HG02763 (cell line): Measurements from ENCODE around the gene COG5.

ENCODE experiments used
- ATAC-seq: cut with Tn5 transposase; IDR thresholded peaks from one replicate; pipeline ENCODE4 v1.9.1; 2021; ENCODE audit warnings: mild to moderate bottlenecking, moderate library complexity; ENCODE audit not compliant: unreplicated experiment

The COG5 gene

DNA sequence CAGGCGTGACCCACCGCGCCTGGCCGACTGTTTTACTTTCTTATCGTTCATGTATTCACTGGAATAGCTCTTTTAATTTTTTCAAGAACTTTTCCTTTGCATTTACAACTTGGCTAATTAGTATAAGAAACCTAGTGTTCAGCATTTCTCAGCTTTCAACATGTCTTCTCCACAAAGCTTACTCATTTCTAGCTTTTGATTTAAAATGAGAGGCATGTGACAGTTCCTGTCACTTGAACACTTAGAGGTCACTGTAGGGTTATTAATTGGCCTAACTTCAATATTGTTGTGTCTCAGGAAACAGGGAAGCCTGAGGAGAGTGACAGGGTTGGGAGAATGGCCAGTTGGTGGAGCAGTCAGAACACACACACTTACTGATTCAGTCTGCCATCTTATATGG is 218.9 kb downstream of the COG5 start:
- no peak for ATAC-seq

DNA sequence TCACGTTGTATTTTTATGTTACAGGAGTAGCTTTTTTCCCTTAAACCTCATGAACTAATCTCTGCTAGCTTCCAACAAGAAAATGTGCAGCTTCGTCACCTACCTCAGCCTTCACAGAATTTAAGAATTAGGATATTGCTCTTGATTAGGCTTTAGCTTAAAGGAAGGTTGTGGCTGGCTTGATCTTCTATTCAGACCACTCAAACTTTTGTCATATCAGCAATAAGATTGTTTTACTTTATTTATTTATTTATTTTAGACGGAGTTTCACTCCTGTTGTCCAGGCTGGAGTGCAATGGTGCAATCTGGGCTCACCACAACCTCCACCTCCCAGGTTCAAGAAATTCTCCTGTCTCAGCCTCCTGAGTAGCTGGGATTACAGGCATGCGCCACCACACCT is 219.4 kb downstream of the COG5 start:
- no peak for ATAC-seq

DNA sequence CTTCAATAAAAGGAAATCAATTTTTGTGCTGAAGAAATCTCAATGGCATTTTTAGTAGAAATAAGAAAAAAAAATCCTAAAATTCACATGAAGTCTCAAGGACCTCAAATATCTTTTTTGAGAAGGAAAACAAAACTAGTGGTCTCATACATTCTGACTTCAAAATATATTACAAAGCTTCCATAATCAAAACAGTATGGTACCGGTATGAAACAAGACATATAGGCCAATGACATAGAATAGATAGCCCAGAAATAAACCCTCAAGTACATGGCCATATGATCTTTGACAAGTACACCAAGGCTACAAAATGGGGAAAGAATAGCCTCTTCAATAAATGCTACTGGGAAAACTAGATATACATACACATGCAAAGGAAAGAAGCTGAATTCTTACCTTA is 225.6 kb downstream of the COG5 start:
- ATAC-seq: no peak

DNA sequence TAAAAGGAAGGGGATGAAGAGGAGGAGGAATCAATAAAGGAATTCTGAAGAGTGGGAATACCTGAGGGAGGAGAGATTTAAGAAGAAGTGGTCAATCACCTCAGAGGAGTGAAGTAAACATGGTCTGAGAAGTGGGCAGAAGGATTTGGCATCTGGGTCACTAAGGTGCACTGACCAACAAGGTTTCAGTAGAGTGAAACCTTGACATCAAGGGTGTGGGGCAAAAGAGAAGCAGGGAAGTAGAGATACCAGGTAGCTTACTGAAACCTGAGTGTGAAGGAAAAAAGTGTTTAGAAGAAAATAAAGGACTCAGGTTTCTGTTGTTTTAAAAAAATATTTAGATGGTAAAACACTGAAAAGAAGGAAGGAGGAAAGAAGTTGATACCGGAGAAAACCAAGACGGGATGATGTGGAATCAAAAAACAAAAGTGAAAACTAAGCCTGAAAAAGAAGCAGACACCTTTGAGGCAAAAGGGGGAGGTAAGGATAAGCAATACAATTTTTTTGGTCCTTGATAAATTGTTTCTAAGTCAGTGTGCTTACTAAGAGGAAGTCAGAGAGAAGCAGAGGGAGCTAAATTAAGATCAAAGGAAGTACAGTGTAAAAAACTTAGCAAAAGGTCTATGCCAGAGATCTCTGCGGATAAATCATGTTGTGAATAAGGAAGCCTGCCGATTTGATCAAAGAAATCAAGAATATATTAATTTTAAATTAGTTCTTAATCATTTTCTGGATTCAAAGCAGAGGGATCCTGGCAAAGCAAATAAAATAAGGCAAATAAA is 231.0 kb downstream of the COG5 start:
- ATAC-seq: no peak

DNA sequence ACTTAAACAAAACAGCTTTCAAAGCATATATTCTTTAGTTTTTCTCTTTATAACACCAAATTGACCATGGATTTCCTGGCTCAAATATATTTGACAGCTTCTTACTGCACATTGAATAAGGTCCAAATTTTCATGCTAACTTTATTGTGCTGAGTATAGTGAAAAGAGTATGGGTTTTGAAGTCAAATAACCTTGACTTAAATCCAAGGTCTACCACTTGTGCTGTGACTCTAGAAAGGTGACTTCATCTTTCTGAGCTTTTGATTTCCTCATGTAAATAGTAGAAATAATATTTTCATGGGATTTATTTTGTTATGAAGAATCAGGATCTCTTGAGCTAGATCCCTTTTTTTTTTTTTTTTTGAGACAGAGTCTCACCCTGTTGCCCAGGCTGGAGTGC is 233.2 kb downstream of the COG5 start:
- no peak for ATAC-seq

DNA sequence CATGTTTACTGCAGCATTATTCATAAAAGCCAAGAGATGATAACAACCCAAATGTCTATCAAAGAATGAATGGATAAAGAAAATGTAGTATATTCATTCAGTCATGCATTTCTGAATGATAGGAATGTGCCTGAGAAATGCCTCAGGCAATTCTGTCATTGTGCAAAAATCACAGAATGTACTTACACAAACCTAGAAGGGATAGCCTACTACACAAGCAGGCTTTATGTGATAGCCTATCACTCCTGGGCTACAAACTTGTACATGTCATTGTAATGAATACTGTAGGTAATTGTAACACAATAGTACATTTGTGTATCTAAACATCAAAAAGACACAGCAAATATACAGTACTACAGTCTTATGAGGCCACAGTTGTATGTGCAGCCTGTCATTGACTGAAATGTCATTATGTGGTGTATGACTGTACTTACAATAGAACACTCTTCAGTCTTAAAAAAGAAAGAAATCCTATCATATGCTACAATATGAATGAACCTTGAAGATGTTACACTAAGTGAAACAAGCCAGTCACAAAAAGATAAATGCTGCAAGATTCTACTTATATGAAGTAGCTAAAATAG is 235.6 kb downstream of the COG5 start:
- ATAC-seq: no peak

DNA sequence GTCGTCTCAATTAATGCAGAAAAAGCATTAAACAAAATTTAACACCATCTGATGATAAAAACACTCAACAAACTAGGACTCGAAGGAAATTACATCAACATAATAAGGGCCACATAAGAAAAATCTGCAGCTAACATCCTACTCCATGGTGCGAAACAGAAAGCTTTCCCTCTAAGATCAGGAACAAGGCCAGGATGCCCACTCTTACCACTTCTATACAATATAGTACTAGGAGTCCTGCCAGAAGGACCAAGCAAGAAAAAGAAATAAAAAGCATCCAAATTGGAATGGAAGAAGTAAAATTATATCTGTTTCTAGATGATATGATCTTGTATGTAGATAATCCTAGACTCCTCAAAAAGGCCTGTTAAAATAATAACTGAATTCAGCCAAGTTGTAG is 237.7 kb downstream of the COG5 start:
- no peak for ATAC-seq

DNA sequence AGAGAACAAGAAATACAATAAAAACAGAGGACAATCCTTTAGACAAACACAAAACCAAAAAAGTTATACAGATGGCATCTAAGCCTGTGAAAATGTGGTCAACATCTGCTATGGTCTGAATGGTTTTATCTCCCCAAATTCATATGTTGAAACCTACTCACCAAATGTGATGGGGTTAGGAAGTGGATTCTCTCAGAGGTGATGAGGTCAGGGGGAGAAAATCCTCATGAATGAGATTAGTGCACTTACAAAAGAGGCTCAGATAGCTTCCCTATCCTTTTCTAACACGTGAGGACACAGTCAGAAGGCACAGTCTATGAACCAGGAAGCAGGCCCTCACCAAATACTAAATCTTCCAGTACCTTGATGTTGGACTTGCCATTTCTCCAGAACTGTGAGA is 241.7 kb downstream of the COG5 start:
- ATAC-seq: no peak

DNA sequence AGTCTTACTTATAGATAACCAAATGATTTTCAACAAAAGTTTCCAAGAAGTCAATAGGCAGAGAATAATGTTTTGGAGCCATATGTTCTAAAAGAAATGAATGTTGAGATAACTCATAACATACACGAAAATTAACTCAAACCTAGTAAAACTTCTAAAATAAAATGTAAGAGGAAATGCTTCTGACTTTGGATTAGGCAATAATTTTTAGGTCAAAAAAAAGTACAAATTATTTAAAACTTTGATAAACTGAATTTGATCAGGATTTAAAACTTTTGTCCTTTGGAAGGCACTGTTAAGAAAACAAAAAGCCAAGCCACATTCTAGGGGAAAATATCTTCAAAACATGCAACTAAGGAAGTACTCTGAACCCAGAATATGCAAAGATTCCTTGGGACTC is 242.1 kb downstream of the COG5 start:
- ATAC-seq: no peak

DNA sequence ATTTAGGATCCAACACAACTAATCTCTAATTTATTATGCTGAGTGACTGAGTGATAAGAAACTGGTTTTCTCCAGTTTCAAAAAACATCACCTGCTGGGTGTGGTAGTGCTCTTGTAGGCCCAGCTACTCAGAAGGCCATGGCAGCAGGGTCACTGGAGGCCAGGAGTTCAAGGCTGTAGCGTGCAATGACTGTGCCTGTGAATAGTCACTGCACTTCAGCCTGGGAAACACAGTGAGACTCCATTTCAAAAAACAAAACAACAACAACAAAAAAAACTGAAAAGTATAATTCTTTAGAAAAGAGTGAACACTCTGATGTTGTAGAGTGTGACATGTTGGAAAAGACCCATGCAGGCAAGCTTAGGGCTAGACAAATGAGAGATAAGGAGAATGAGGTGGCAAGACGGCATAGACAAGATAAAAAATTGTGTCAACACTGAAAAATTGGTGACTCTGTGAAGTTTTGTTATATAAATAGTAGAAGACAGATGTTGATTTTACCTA is 243.9 kb downstream of the COG5 start:
- ATAC-seq: no peak

DNA sequence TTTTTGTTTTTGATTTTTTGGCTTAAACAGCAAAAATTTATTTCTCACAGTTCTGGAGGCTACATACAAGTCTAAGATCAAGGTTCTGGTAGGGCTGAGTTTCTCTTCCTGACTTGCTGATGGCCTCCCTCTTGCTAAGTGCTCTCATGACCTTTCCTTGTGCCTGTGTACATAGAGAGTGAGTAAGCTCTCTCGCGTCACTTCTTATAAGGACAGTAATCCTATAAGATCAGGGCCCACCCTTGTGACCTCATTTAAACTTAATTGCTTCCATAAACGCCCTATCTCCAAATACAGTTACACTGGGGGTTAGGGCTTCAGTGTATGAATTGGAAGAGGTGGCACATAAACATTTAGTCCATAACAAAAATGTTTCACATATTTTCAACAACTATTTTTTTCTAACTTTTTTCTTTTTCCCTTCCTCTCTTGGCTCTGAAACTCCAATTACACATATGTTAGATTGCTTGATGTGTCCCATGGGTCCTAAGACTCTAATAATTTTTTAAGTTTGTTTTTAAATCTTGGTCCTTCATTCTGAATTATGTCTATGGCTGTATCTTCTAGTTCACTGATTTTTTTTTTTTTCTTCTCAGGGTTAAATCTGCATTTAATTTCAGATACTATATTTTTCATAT is 245.1 kb downstream of the COG5 start:
- no peak for ATAC-seq

DNA sequence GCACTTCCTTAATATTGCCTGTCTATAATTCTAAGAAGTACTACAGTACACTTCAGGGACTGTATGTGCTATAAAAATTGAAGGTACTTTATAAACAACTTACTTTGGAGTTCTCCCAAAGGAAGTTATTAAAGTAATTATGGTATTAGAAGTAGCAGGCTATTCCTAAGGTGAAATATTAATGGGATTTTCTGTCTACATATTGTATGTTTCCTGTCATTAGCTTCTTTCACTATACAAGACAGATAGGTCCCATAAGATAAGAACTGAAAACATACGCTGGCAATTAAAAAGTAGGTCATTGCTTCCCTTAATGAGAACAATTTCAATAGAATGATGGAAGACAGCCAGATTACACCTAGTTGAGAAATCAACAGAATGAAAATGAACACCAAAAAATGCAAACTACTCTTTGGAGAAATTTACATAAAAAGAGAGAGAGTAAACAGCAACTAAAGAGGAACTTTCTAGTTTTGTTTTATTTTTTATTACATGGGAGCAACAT is 248.0 kb downstream of the COG5 start:
- no peak for ATAC-seq

DNA sequence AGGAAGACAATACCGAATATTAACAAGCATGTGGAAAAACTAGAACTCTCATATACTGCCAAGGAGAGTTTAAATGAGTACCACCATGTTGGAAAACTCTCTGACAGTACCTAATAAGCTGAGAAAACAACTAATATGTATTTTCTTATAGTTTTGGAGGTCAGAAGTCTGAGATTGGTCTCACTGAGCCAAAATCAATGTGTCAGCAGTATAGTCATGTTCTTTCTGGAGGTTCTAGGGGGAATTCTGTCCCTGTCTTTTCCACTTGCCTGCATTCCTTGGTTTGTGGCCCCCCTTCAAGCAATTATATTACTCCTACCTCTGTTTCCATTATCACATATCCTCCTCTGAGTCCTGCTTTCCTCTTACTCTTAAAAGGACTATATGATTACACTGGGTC is 250.4 kb downstream of the COG5 start:
- ATAC-seq: no peak

DNA sequence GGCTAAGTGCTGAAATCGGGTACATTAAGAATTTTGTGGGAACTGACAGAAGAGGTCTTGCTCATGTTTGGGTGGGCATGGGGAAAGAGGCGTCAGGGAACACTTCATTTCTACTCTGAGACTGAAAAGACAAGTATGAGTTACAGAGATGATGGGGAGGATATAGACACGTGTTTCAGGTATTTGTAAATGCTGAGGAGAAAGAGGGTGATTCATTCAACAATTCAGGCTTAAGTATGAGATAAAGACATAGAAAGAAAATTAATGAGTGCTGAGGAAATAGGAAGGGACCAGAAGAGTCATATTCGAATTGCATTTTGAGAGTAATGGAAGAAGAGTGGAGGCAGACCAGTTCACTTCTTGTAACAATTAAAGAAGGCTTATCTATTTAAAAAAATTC is 251.3 kb downstream of the COG5 start:
- no peak for ATAC-seq

DNA sequence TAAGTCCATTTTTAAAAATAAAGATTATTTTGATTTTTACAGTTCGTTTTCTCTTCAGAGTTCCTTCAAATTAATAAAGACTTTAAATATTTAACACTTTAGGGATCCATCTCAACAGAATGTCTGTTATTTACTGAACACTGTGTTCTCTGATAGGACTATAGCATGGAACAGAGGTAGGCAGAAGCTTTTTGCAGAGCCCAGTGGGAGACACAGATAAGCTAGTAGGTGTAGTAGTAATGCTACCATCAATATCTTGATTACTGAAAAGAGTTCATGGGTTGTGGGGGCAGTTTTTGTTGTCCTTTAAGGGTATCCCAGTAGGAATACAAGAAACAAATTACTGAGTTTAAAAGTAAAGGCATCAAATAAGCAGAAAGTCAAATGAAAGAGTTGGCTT is 254.4 kb downstream of the COG5 start:
- no peak for ATAC-seq

DNA sequence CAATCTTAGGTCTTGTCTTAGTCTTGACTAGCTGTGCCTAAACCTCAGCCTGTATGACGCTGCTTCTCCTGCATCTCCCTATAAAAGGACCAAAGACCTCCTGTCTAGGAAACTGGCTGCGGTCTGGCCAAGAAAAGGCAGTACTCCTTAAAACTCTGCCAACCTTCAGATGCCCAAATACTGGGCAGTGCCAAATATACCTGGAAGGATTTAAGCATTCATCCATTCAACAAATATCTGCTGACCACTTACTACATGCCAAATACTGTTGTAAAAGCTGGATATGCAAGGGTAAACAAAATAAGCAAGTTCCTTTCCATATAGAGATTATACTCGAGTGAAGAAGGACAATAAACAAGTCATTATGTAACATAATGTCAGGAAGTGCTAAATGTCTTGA is 259.1 kb downstream of the COG5 start:
- ATAC-seq: no peak

DNA sequence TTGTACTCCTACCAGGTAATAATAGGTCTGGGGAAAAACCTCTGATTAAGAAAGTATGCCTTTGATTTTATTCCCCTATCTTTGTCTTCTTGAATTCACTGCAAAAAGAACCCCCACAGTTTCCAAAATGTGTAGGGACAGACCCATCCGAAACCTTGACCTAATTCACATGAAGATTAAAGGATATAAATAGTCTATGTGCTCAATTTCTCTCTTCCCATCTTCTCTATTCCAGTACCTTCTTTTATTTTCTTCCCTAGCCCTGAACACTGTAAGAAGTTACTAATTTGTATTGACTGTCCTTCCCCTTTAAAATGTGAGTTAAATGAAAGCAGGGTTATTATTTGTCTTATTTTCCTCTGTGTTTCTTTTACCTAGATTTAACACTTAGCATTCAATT is 259.7 kb downstream of the COG5 start:
- ATAC-seq: no peak

DNA sequence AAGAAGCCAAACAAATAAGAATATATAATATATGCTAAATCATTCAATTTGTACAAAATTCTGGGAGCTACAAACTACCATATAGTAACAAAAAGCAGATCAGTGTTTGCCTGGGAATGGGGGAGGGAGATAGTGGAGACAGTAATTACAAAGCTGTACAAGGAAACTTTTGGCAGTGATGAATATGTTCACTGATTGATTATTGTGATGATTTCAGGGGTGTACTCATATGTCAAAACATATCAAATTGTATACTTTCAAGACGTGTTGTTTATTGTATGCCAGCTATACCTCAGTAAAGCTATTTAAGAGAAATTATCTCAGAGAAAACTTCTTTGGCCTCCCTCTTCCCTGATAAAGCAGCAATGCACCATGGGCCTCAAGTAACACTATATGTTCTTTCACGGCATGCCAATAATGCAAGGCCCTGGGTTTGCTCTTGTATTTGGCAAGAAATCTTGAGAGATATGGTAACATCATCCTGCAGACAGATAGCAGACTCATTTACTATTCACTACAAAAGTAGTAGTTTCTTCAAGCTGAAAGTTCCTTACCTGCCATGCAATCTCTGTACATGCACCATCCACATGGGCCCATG is 261.4 kb downstream of the COG5 start:
- ATAC-seq: no peak

DNA sequence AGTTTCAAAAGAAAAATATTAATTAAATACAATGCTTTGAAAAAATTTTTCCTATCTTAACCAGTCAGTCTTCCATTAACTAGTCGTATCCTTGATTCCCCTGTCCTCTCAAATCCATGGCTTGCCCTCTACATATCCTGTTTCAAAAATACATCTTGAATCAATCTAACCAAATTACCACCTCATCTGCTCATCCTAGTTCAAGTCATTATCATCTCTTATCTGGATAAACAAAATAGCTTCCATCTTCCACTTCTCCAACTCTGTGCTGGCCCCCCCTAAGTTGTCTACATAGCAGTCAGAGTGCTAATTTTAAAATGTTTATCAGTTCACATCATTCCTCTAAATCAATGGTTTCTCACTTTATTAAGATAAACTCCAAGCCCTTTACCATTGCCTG is 269.5 kb downstream of the COG5 start:
- ATAC-seq: no peak

DNA sequence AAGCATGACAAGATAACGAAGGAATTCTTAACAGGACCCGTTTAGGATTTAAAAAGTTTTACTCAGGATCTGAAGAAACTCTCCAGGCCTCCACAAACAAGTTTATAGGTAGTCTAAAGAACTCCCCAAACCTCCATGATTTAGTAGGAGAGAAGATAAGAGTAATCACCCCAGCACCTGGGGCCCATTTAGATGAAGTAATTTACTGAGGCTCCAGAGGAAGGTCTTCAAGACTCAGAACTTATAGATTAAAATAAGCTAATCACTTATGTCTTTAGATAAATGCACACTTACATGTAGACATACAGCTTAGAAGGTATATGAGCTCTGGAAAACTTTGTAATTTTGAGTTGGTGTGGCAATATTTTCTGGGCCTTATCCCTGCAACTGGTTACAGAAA is 271.1 kb downstream of the COG5 start:
- no peak for ATAC-seq

DNA sequence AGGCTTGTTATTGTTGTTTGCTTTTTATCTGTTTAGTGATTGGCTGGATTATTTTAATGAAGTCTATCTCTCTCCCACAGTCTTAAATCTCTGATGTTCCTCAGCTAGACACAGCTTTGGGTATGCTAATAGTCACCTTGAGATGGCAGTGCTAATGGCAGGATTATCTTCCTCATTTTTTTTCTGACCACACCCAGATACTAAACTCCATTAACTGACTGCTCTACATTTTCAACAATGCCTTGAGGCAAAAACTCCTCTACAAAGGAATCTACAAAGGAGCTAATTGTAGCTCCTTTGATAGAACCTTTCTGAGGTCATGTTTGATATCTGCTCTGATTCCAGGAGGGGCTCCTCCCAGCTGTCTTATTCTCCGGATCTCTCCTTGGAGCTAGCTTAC is 272.3 kb downstream of the COG5 start:
- ATAC-seq: no peak
